GM12878 (cell line): Measurements from ENCODE around the gene NUTM1. TPM values are rescaled to one million over a fixed set of nuclear protein-coding genes. Genes with fewer than 3 reads are reported as not detected.

ENCODE experiments used
- ATAC-seq: fragments of 200-7000 bp; cut with Tn5 transposase; 3 replicates; pipeline ENCODE4 v1.9.1; 2020; ENCODE audit warnings: mild to moderate bottlenecking, moderate library complexity
- BruUV-seq: library from RNA; stranded (reverse); fragments of 400-500 nt; replicated peaks from 2 replicates; lab custom pipeline; 2021; lab: Mats Ljungman, UMichigan
- CTCF ChIA-PET: fragments of 300-600 bp; sonication (Branson Sonifier 250); formaldehyde crosslinking; extraction: SDS; loops from one replicate; lab custom pipeline; 2021; ENCODE audit warnings: inconsistent platforms; lab: Yijun Ruan, JAX
- POLR2A ChIA-PET: fragments of 350-600 bp; formaldehyde crosslinking; extraction: SDS; loops from one replicate; lab custom pipeline; 2021; ENCODE audit warnings: inconsistent platforms; lab: Charles Lee
- RAD21 ChIA-PET: fragments of 300-600 bp; sonication (Branson Sonifier 250); formaldehyde crosslinking; loops from one replicate; lab custom pipeline; 2023; ENCODE audit warnings: antibody characterized with exemption; ENCODE audit not compliant: unreplicated experiment; lab: Charles Lee
- SMC1A ChIA-PET: fragments of 300-600 bp; sonication (Branson Sonifier 250); formaldehyde crosslinking; loops from one replicate; lab custom pipeline; 2023; ENCODE audit not compliant: unreplicated experiment, uncharacterized antibody; lab: Charles Lee
- DNase-seq: peaks from one replicate; pipeline ENCODE4 v3.0.0-alpha.2; 2011; ENCODE audit warnings: low read depth, low spot score
- FAIRE-seq: peaks from 3 replicates; lab custom pipeline; 2011; peaks lifted over from hg19 to GRCh38; lab: Jason Lieb, UNC
- H2AFZ ChIP-seq: 2 replicates; pipeline ENCODE4 v1.6.0; 2011; ENCODE audit warnings: low read depth, low read length, control low read depth; ENCODE audit not compliant: control insufficient read depth
- H3K27ac ChIP-seq: 2 replicates; pipeline ENCODE4 v1.5.1; 2011; ENCODE audit warnings: control low read depth; ENCODE audit not compliant: control insufficient read depth, insufficient read depth
- H3K27me3 ChIP-seq, 2 experiments: replicated peaks in 1 of 2; 2 replicates each; pipeline versions ENCODE4 v1.6.0 to v1.6.1; 2011; ENCODE audit warnings: low read length in 1 of 2; ENCODE audit not compliant: control insufficient read depth in 2 of 2, insufficient read depth in 2 of 2
- H3K36me3 ChIP-seq, 2 experiments: 2 replicates each; pipeline ENCODE4 v1.5.1; 2011; ENCODE audit warnings: low read length in 1 of 2; ENCODE audit not compliant: control insufficient read depth in 2 of 2, insufficient read depth in 2 of 2
- H3K4me1 ChIP-seq: 2 replicates; pipeline ENCODE4 v1.6.1; 2011; ENCODE audit warnings: mild to moderate bottlenecking, low read length, moderate library complexity, mixed read lengths; ENCODE audit not compliant: control insufficient read depth, insufficient read depth
- H3K4me2 ChIP-seq: 2 replicates; pipeline ENCODE4 v1.6.0; 2011; ENCODE audit warnings: control low read depth; ENCODE audit not compliant: control insufficient read depth, insufficient read depth
- H3K4me3 ChIP-seq: fragments of 200-600 bp; sonication (generic); 2 replicates; pipeline ENCODE4 v1.5.1; 2016
- H3K79me2 ChIP-seq: 2 replicates; pipeline ENCODE4 v1.6.0; 2011; ENCODE audit warnings: low read length; ENCODE audit not compliant: control insufficient read depth, insufficient read depth
- H3K9ac ChIP-seq: 2 replicates; pipeline ENCODE4 v1.8.0; 2011; ENCODE audit warnings: low read length, control low read depth, mixed read lengths; ENCODE audit not compliant: control insufficient read depth, insufficient read depth
- H3K9me3 ChIP-seq: replicated peaks from 3 replicates; pipeline ENCODE4 v1.5.1; 2011; ENCODE audit warnings: mild to moderate bottlenecking, low read length; ENCODE audit not compliant: control insufficient read depth, insufficient read depth
- H4K20me1 ChIP-seq: 2 replicates; pipeline ENCODE4 v1.6.0; 2011; ENCODE audit not compliant: control insufficient read depth, insufficient read depth
- ASH2L ChIP-seq: fragments of 300-600, 200-600 bp; sonication (generic); IDR thresholded peaks from 2 replicates; pipeline ENCODE4 v1.6.1; 2017; ENCODE audit warnings: low read depth, mild to moderate bottlenecking, borderline replicate concordance
- ATF2 ChIP-seq: IDR thresholded peaks from 2 replicates; pipeline ENCODE4 v1.6.1; 2012; ENCODE audit warnings: low read length, inconsistent platforms
- ATF7 ChIP-seq: fragments of 450-650 bp; IDR thresholded peaks from 2 replicates; pipeline ENCODE4 v1.6.1; 2016; ENCODE audit warnings: low read depth, mild to moderate bottlenecking
- CREB1 ChIP-seq: IDR thresholded peaks from 2 replicates; pipeline ENCODE4 v1.6.1; 2012; ENCODE audit warnings: low read depth, mild to moderate bottlenecking, inconsistent platforms
- CREM ChIP-seq: IDR thresholded peaks from 2 replicates; pipeline ENCODE4 v1.6.1; 2014; ENCODE audit warnings: antibody characterized with exemption, low read depth
- GABPA ChIP-seq: IDR thresholded peaks from 2 replicates; pipeline ENCODE4 v1.6.1; 2014; ENCODE audit warnings: antibody characterized with exemption, low read depth, mild to moderate bottlenecking, inconsistent platforms
- JUNB ChIP-seq: IDR thresholded peaks from 2 replicates; pipeline ENCODE4 v1.6.1; 2016; ENCODE audit warnings: antibody characterized with exemption, mild to moderate bottlenecking
- MEF2B ChIP-seq: fragments of 450-650 bp; IDR thresholded peaks from 2 replicates; pipeline ENCODE4 v1.6.1; 2018; ENCODE audit warnings: mild to moderate bottlenecking, moderate library complexity; ENCODE audit not compliant: partially characterized antibody, poor library complexity, severe bottlenecking
- MTA2 ChIP-seq: fragments of 450-650 bp; IDR thresholded peaks from 2 replicates; pipeline ENCODE4 v1.6.1; 2016; ENCODE audit warnings: low read depth, mild to moderate bottlenecking, moderate library complexity
- NFIC ChIP-seq: IDR thresholded peaks from 2 replicates; pipeline ENCODE4 v1.6.1; 2012; ENCODE audit warnings: low read depth, mild to moderate bottlenecking, inconsistent platforms, low read length, moderate library complexity
- NFYB ChIP-seq: IDR thresholded peaks from 2 replicates; pipeline ENCODE4 v1.6.1; 2011; ENCODE audit warnings: low read depth, mild to moderate bottlenecking, low read length, improper control_type of control experiment, moderate library complexity; ENCODE audit not compliant: insufficient read depth
- PAX5 ChIP-seq: IDR thresholded peaks from 2 replicates; pipeline ENCODE4 v1.6.1; 2011; ENCODE audit warnings: low read depth, low read length, borderline replicate concordance
- PAX8 ChIP-seq: fragments of 450-650 bp; IDR thresholded peaks from 2 replicates; pipeline ENCODE4 v1.6.1; 2017; ENCODE audit warnings: mild to moderate bottlenecking, moderate library complexity
- RELB ChIP-seq: fragments of 450-650 bp; IDR thresholded peaks from 2 replicates; pipeline ENCODE4 v1.6.1; 2017; ENCODE audit warnings: low read depth, mild to moderate bottlenecking, moderate library complexity
- RUNX3 ChIP-seq: IDR thresholded peaks from 2 replicates; pipeline ENCODE4 v1.6.1; 2012; ENCODE audit warnings: low read length, inconsistent platforms
- SUPT20H ChIP-seq: IDR thresholded peaks from 2 replicates; pipeline ENCODE4 v1.6.1; 2011; ENCODE audit warnings: low read depth, mild to moderate bottlenecking, low read length, moderate library complexity, borderline replicate concordance; ENCODE audit not compliant: control insufficient read depth
- WGBS: methylation state at CpG from one replicate; pipeline ENCODE4 v1.1.6; 2016; ENCODE audit warnings: low lambda C conversion rate; ENCODE audit not compliant: insufficient replicate concordance, insufficient coverage; ENCODE audit errors: missing lambda C conversion rate; 5-methylcytosine and 5-hydroxymethylcytosine counted together
- in situ Hi-C: fragments of 300-500 bp; cut with MboI; formaldehyde crosslinking; loops from 9 replicates; pipeline ENCODE4 v1.14.3; 2018; ENCODE audit warnings: mixed read lengths
- intact Hi-C: fragments of 100-400 bp; cut with micrococcal nuclease; formaldehyde crosslinking; loops from one replicate; pipeline ENCODE4 v1.14.2; 2022; ENCODE audit not compliant: unreplicated experiment
- polyA plus RNA-seq, 11 experiments: library from polyadenylated mRNA; depleted of rRNA in 4 of 11; unstranded in 6 of 11; stranded (reverse) in 5 of 11; fragments of >200 nt; fragmentation: Nextera tagmentation in 4 of 11; fragmentation: Illumina TruSeq in 1 of 11; extraction: Ambion mirVana in 4 of 11; extraction: Trizol in 1 of 11; gene quantifications; 1 replicate in 1 of 11; 2 replicates in 10 of 11; pipeline versions ENCODE4 v1.2.1 to v1.2.3, GENCODE V29; 2011 to 2016; ENCODE audit warnings: inconsistent platforms in 2 of 11, missing spikeins in 2 of 11, low read depth in 1 of 11
- total RNA-seq, 4 experiments: library from RNA; depleted of rRNA in 3 of 4; stranded (reverse); fragments of >200 nt in 3 of 4; fragmentation: Illumina TruSeq in 1 of 4; extraction: Trizol in 1 of 4; gene quantifications; 2 replicates each; pipeline versions ENCODE4 v1.2.1 to v1.2.3, GENCODE V29; 2013 to 2021

NUTM1 gene
- total and polyA plus RNA-seq, 10 of the 15 experiments (the other 5 are each of a cell fraction or from before 2014, with no cell fraction given): under 0.01 to 0.05 TPM; not detected in 8

- ChIA-PET CTCF (interaction anchor here (0.9 to 3.9 kb wide), 9 partner anchors 10 to 86 kb away, joined by 3 to 31 read pairs (median 9); partner anchors contain the start of genes LPCAT4, NOP10, NUTM1 and SLC12A6), RAD21 (interaction anchor here (0.7 to 6.6 kb wide), 11 partner anchors 10 to 260 kb away, joined by 3 to 57 read pairs (median 4); partner anchors contain the start of genes LPCAT4, NOP10, NUTM1 and SLC12A6), SMC1A (interaction anchor here (0.6 to 6.8 kb wide), 15 partner anchors 9 to 253 kb away, joined by 3 to 107 read pairs (median 5); partner anchors contain the start of genes KATNBL1, LPCAT4, NOP10 and NUTM1), POLR2A (interaction anchor here (0.6 to 5.0 kb wide), 6 partner anchors 9 to 39 kb away, joined by 3 to 60 read pairs (median 12); partner anchors contain the start of genes LPCAT4, NOP10, NUTM1 and SLC12A6)
- H3K4me3 ChIP-seq: peak overlapping the region; percentile 62; the same call in 1 of the 2 replicates
- BruUV-seq: no TSS peak
- H3K9ac ChIP-seq: peak overlapping the region; percentile 14
- H3K4me2 ChIP-seq: peak overlapping the region; percentile 73
- intact Hi-C loops (loop anchor here (5.0 kb wide), 1 partner anchor 39 kb away; the partner anchor contains the start of gene LPCAT4), in situ Hi-C loops (no loop called here)
- no peaks in the 10 kb centered on the region for H3K9me3 ChIP-seq
- no peak for DNase-seq
- no peaks in the 10 kb centered on the region for H3K36me3 ChIP-seq
- H2AFZ ChIP-seq: no peak overlapping the region
- no peaks in the 10 kb centered on the region for H3K27me3 ChIP-seq
- no peak for FAIRE-seq
- H3K27ac ChIP-seq: peak overlapping the region; percentile 90
- under 1% methylated on average over 4 of the region's 4 CpGs for whole genome bisulfite sequencing
- H3K79me2 ChIP-seq: peaks cover 92% of the 10 kb centered on the region
- H4K20me1 ChIP-seq: no peaks in the 10 kb centered on the region
- peak; percentile 12; the same call in 2 of the 3 replicates for ATAC-seq
- peaks cover 36% of the 10 kb centered on the region for H3K4me1 ChIP-seq
- TF ChIP-seq MEF2B (peak; percentile 22), GABPA (0 out of 2 replicates have a peak, but pooled peaks have one; percentile 10), MTA2 (0 out of 2 replicates have a peak, but pooled peaks have one; percentile 6), CREB1 (peak; percentile 72; the same call in 1 of the 2 replicates), SUPT20H (no peak), ATF2 (peak; percentile 28; the same call in 1 of the 2 replicates), ASH2L (0 out of 2 replicates have a peak, but pooled peaks have one; percentile 63), JUNB (peak; percentile 52; the same call in 1 of the 2 replicates), ATF7 (peak; percentile 56; the same call in 1 of the 2 replicates), CREM (peak; percentile 14; the same call in 1 of the 2 replicates), NFIC (peak; percentile 61), PAX8 (peak; percentile 12; the same call in 1 of the 2 replicates), NFYB (peak; percentile 67; the same call in 1 of the 2 replicates), RELB (no peak), RUNX3 (peak; percentile 50; the same call in 1 of the 2 replicates), PAX5 (no peak)
Measured at GRCh38 chr15:34327906-34328305, 15.2 kb upstream of the NUTM1 start.
